ENCODE data around the gene KCNRG. TPM values are rescaled to one million over a fixed set of nuclear protein-coding genes. Genes with fewer than 3 reads are reported as not detected.

The KCNRG gene
- total and polyA plus RNA-seq, 2 experiments from 2014 or later: 0.60 TPM; not detected in 1

GRCh38 chr13:50052478-50052877, 37.2 kb downstream of the KCNRG start:
- H3K9me2 ChIP-seq (ENCODE audit: insufficient read depth): no peaks in the 10 kb centered on the region
- TF ChIP-seq JUNB (IDR thresholded peaks at IDR 0.05; ENCODE audit: unreplicated experiment) (no peak), NANOG (IDR thresholded peaks at IDR 0.05; ENCODE audit: borderline replicate concordance) (no peak), ZNF462 (CRISPR knock-in tag; IDR thresholded peaks at IDR 0.05) (no peak), EZH2phosphoT487 (IDR thresholded peaks at IDR 0.05; ENCODE audit: unreplicated experiment) (no peak), POLR2AphosphoS5 (IDR thresholded peaks at IDR 0.05; ENCODE audit: low read depth) (no peak), ZNF114 (CRISPR knock-in tag; IDR thresholded peaks at IDR 0.05) (no peak)
- no peaks in the 10 kb centered on the region for H3F3A ChIP-seq (replicated peaks; ENCODE audit: low read depth)
- no peak overlapping the region for H3K4me3 ChIP-seq
- ATAC-seq (no peak), DNase-seq (ENCODE audit: low spot score) (no peak)
- Mint-ChIP-seq H3K36me3 (ENCODE audit: low read depth) (peaks cover 3% of the 10 kb centered on the region; the same call in 2 of the 3 replicates), H3K4me1 (no peaks in the 10 kb centered on the region), H3K9me3 (no peaks in the 10 kb centered on the region), H3K27ac (no peak overlapping the region), H3K4me3 (no peak overlapping the region), H3K27me3 (ENCODE audit: insufficient read depth, low read depth, poor library complexity) (no peaks in the 10 kb centered on the region)
- no peak overlapping the region for H2AFZ ChIP-seq
- no peaks in the 10 kb centered on the region for H3K79me2 ChIP-seq (replicated peaks; ENCODE audit: insufficient read depth)
- H3K27ac ChIP-seq (ENCODE audit: low read depth): no peak overlapping the region
- no peaks in the 10 kb centered on the region for H4K20me1 ChIP-seq (replicated peaks; ENCODE audit: insufficient read depth)
- no peaks in the 10 kb centered on the region; the same call in 1 of the 2 replicates for H3K36me3 ChIP-seq (ENCODE audit: insufficient read depth)
- no peaks in the 10 kb centered on the region for H3K4me1 ChIP-seq (ENCODE audit: insufficient read depth)
- H3K27me3 ChIP-seq (ENCODE audit: insufficient read depth): no peaks in the 10 kb centered on the region
- no peak overlapping the region for H3K4me2 ChIP-seq

- Histone ChIP-seq H3K79me2 (replicated peaks; ENCODE audit: insufficient read depth) (no peaks in the 10 kb centered on the region), H3K4me2 (no peak overlapping the region)
- no peak for TF ChIP-seq ETS1 (IDR thresholded peaks at IDR 0.05)
- TF ChIP-seq EZH2 (IDR thresholded peaks at IDR 0.05; ENCODE audit: low read depth, unreplicated experiment): no peak
Observed at GRCh38 chr13:50053844-50054243, 38.6 kb downstream of the KCNRG start.

More at GRCh38 chr13:50053844-50054243, 38.6 kb downstream of the KCNRG start:
- H3K27me3 ChIP-seq (ENCODE audit: insufficient read depth): no peaks in the 10 kb centered on the region
- no peak overlapping the region for H3K27ac ChIP-seq (ENCODE audit: low read depth)
- Mint-ChIP-seq H3K27me3 (ENCODE audit: insufficient read depth, low read depth, poor library complexity) (no peaks in the 10 kb centered on the region), H3K36me3 (ENCODE audit: low read depth) (peaks cover 3% of the 10 kb centered on the region; the same call in 2 of the 3 replicates), H3K4me1 (no peaks in the 10 kb centered on the region), H3K27ac (no peak overlapping the region), H3K4me3 (no peak overlapping the region), H3K9me3 (no peaks in the 10 kb centered on the region)
- no peaks in the 10 kb centered on the region for H3F3A ChIP-seq (replicated peaks; ENCODE audit: low read depth)
- no peak overlapping the region for H3K4me3 ChIP-seq
- DNase-seq (ENCODE audit: low spot score): no peak
- no peaks in the 10 kb centered on the region for H4K20me1 ChIP-seq (replicated peaks; ENCODE audit: insufficient read depth)
- no peak overlapping the region for H2AFZ ChIP-seq
- no peaks in the 10 kb centered on the region for H3K36me3 ChIP-seq (ENCODE audit: insufficient read depth)
- ATAC-seq: no peak
- no peaks in the 10 kb centered on the region for H3K4me1 ChIP-seq (ENCODE audit: insufficient read depth)
- H3K9me2 ChIP-seq (ENCODE audit: insufficient read depth): no peaks in the 10 kb centered on the region
